ENCODE measurements around the gene LGALS9. TPM values are rescaled to one million over a fixed set of nuclear protein-coding genes. Genes with fewer than 3 reads are reported as not detected.
"Not testable (repeated sequence)": the region's sequence is repeated elsewhere in the genome, so short reads cannot be mapped to it uniquely, and the experiment has no call there.

LGALS9 gene
- total and polyA plus RNA-seq, 2 donors = 6.5 to 50.1 TPM

GRCh38 chr17:27671591-27671910 is 40.6 kb downstream of the LGALS9 start:
- no peak for DNase-seq (ENCODE audit: extremely low spot score)
- Histone ChIP-seq H3K27ac (ENCODE audit: low read depth) (no peak overlapping the region), H3K36me3 (ENCODE audit: insufficient read depth) (no peaks in the 10 kb centered on the region), H3K4me1 (ENCODE audit: insufficient read depth) (no peaks in the 10 kb centered on the region), H3K4me3 (ENCODE audit: low read depth, low read length) (no peak overlapping the region)
- WGBS = 93% methylated on average over 2 of the region's 2 CpGs

GRCh38 chr17:27671977-27672480 is 41.0 kb downstream of the LGALS9 start:
- not testable (repeated sequence) for H3K4me3 ChIP-seq (ENCODE audit: low read depth, low read length); H3K36me3 ChIP-seq (ENCODE audit: insufficient read depth); H3K27ac ChIP-seq (ENCODE audit: low read depth); H3K4me1 ChIP-seq (ENCODE audit: insufficient read depth); DNase-seq (ENCODE audit: extremely low spot score)
- 70% methylated on average over 6 of the region's 6 CpGs for WGBS

- no peak overlapping the region for H3K27ac ChIP-seq (ENCODE audit: low read depth)
- H3K36me3 ChIP-seq (ENCODE audit: insufficient read depth) = no peaks in the 10 kb centered on the region
- 90% methylated on average over 6 of the region's 6 CpGs for WGBS
- H3K4me1 ChIP-seq (ENCODE audit: insufficient read depth) = no peaks in the 10 kb centered on the region
- no peak overlapping the region for H3K4me3 ChIP-seq (ENCODE audit: low read depth, low read length)
- no peak for DNase-seq (ENCODE audit: extremely low spot score)
Observed at GRCh38 chr17:27674335-27674734, 43.3 kb downstream of the LGALS9 start.

DNA sequence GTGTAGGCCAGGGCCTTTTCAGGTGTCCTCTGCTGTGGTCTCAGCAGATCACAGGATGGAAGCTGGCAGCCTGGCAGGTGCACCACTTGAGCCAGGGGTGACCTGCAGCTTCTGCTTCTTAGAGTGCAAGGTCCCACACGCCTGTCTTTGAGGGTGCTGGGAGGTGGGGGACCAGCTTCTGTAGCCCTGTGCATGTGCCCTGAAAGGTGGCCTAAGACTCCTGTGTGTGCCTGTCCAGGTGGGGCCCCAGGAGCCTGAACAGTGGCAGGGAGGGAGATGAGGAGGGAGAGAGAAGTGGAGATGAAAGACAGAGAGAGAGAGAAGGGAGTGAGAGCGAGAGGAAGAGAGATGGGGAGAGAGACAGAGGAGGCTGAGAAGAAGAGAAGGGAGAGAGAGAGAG is 46.2 kb downstream of the LGALS9 start:
- H3K4me1 ChIP-seq (ENCODE audit: insufficient read depth) = no peaks in the 10 kb centered on the region
- H3K27ac ChIP-seq (ENCODE audit: low read depth) = no peak overlapping the region
- no peak for DNase-seq (ENCODE audit: extremely low spot score)
- no peak overlapping the region for H3K4me3 ChIP-seq (ENCODE audit: low read depth, low read length)
- H3K36me3 ChIP-seq (ENCODE audit: insufficient read depth) = no peaks in the 10 kb centered on the region
- WGBS = 75% methylated on average over 2 of the region's 2 CpGs

- 61% methylated on average over 3 of the region's 3 CpGs for WGBS
- not testable (repeated sequence) for H3K36me3 ChIP-seq (ENCODE audit: insufficient read depth); H3K4me1 ChIP-seq (ENCODE audit: insufficient read depth); H3K4me3 ChIP-seq (ENCODE audit: low read depth, low read length); H3K27ac ChIP-seq (ENCODE audit: low read depth); DNase-seq (ENCODE audit: extremely low spot score)
Observed at GRCh38 chr17:27686322-27686721, 55.3 kb downstream of the LGALS9 start.

DNA sequence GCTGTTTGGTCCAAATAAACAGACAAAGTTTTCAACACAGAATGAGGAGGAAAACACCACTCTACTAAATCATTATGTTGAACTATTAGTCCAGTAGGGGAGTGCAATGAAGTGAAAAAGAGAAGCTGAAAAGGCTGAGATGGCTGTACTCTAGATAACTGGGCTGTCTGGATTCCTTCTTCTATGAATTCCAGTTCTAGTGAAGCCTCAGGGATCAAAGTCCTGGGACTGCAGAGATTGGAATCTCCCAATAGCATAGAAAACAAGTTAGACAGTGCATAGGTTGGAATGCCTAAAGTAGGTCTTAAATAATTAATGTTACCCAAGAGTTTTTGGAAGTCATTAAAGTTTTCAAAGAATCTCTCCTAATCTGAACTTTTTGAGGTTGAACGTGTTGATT is 59.9 kb downstream of the LGALS9 start:
- H3K4me1 ChIP-seq (ENCODE audit: insufficient read depth) = no peaks in the 10 kb centered on the region
- H3K36me3 ChIP-seq (ENCODE audit: insufficient read depth) = no peaks in the 10 kb centered on the region
- H3K27ac ChIP-seq (ENCODE audit: low read depth) = no peak overlapping the region
- no peak overlapping the region for H3K4me3 ChIP-seq (ENCODE audit: low read depth, low read length)
- WGBS = 88% methylated on average over 1 of the region's 1 CpG
- no peak for DNase-seq (ENCODE audit: extremely low spot score)

DNA sequence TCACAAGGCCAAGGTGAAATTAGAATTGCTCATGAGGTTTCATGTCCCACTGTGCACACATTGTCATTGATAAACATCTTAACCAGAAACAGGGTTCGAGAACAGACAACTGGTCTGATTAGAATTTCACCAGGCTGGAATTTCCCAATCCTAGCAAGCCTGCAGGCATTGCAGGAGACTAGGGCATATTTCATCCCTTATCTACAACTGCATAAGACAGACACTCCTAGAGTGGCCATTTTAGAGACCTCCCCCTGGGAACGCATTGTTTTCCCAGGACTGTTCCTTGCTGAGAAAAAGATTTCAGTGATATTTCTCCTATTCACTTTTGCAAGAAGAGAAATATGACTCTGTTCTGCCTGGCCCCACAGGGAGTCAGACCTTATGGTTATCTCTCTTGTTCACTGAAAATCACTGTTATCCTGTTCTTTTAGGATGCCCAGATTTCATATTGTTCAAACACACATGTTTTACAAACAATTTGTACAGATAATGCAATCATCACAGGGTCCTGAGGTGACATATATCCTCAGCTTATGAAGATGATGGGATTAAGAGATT is 64.3 kb downstream of the LGALS9 start:
- 81% methylated on average over 2 of the region's 2 CpGs for WGBS
- H3K27ac ChIP-seq (ENCODE audit: low read depth); H3K4me3 ChIP-seq (ENCODE audit: low read depth, low read length); DNase-seq (ENCODE audit: extremely low spot score); H3K4me1 ChIP-seq (ENCODE audit: insufficient read depth); H3K36me3 ChIP-seq (ENCODE audit: insufficient read depth): not testable (repeated sequence)

Small RNAs within 50 kb of the gene (small RNA-seq; reads per million reads assigned to genes)
- gene AC015688.1 = not detected
- gene AC015688.2 = not detected
- not detected for gene AC015688.5
- not detected for gene CPDP1

Other genes with a start within 250 kb of the LGALS9 start
- gene KSR1, start 174.7 kb upstream of the LGALS9 start, total RNA-seq = 27.3 TPM
- 22.7 TPM for gene KSR1, start 174.7 kb upstream of the LGALS9 start, polyA plus RNA-seq
- gene NOS2, start 169.3 kb downstream of the LGALS9 start, total RNA-seq = 0.26 TPM
- 0.14 TPM for gene NOS2, start 169.3 kb downstream of the LGALS9 start, polyA plus RNA-seq

Measured in urinary bladder (tissue), 4 donors.